GM23338 (cell line): ENCODE results near the gene PCCB.

Experiments
- CREB1 ChIP-seq: fragments of 250-450 bp; sonication (Bioruptor Pico); IDR thresholded peaks from 2 replicates; pipeline ENCODE4 v1.5.0; 2020; ENCODE audit warnings: low read depth, mild to moderate bottlenecking, moderate library complexity
- EZH2 ChIP-seq: fragments of 200-600 bp; sonication (generic); IDR thresholded peaks from one replicate; pipeline ENCODE4 v1.8.0; 2017; ENCODE audit warnings: antibody characterized with exemption, mild to moderate bottlenecking, low read depth; ENCODE audit not compliant: unreplicated experiment
- EZH2phosphoT487 ChIP-seq: fragments of 200-600 bp; sonication (generic); IDR thresholded peaks from one replicate; pipeline ENCODE4 v1.8.1; 2018; ENCODE audit warnings: antibody characterized with exemption; ENCODE audit not compliant: unreplicated experiment
- JUNB ChIP-seq: IDR thresholded peaks from one replicate; pipeline ENCODE4 v1.6.1; 2016; ENCODE audit warnings: antibody characterized with exemption; ENCODE audit not compliant: unreplicated experiment
- NANOG ChIP-seq: IDR thresholded peaks from 2 replicates; pipeline ENCODE4 v1.6.1; 2016; ENCODE audit warnings: antibody characterized with exemption, borderline replicate concordance
- POLR2AphosphoS5 ChIP-seq: IDR thresholded peaks from 2 replicates; pipeline ENCODE4 v1.6.1; 2016; ENCODE audit warnings: antibody characterized with exemption, low read depth
- STAT1 ChIP-seq: IDR thresholded peaks from one replicate; pipeline ENCODE4 v1.6.1; 2016; ENCODE audit warnings: antibody characterized with exemption; ENCODE audit not compliant: unreplicated experiment
- ZNF114 ChIP-seq: fragments of 250-450 bp; sonication (Bioruptor Pico); IDR thresholded peaks from 2 replicates; pipeline ENCODE4 v1.5.0; 2020; ENCODE audit warnings: mild to moderate bottlenecking, moderate library complexity
- ZNF331 ChIP-seq: fragments of 250-450 bp; sonication (Bioruptor Pico); IDR thresholded peaks from 2 replicates; pipeline ENCODE4 v1.5.0; 2020; ENCODE audit warnings: low read depth, mild to moderate bottlenecking, moderate library complexity
- TF ChIP-seq, protein P1 (sequence below), 2 experiments: fragments of 200-600 bp in 1 of 2; sonication (generic) in 1 of 2; conservative IDR thresholded peaks; 2 replicates each; pipeline versions ENCODE4 v1.5.1 to v1.6.1; 2016 to 2017; ENCODE audit warnings: antibody characterized with exemption in 2 of 2, low read depth in 2 of 2, mild to moderate bottlenecking in 2 of 2, moderate library complexity in 1 of 2
- TF ChIP-seq, protein P2 (sequence below): IDR thresholded peaks from one replicate; pipeline ENCODE4 v1.6.1; 2018; ENCODE audit warnings: antibody characterized with exemption; ENCODE audit not compliant: unreplicated experiment
- TF ChIP-seq, protein P3 (sequence below): IDR thresholded peaks from 2 replicates; pipeline ENCODE4 v1.6.1; 2016; ENCODE audit warnings: antibody characterized with exemption

DNA sequence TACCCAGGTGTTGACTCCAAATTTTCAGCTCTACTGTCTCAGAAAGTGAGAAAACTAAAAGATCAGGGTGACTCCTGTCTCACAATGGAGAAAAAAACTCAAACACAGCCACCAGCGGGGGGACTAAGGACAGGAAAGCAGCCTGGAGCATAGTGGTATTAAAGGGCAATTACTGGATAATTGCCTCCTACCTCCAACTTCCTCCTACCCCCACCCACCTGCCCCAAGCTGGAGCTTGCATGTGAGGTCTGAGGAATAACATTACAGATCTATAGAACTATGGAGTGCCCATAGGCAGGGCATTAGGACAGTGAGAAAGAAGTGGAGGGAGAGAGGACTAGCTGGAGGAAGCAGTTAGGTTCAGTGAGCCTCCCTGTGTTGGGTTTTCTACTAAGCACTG lies 2.7 kb upstream of the PCCB start:
- TF ChIP-seq, protein P1, sequence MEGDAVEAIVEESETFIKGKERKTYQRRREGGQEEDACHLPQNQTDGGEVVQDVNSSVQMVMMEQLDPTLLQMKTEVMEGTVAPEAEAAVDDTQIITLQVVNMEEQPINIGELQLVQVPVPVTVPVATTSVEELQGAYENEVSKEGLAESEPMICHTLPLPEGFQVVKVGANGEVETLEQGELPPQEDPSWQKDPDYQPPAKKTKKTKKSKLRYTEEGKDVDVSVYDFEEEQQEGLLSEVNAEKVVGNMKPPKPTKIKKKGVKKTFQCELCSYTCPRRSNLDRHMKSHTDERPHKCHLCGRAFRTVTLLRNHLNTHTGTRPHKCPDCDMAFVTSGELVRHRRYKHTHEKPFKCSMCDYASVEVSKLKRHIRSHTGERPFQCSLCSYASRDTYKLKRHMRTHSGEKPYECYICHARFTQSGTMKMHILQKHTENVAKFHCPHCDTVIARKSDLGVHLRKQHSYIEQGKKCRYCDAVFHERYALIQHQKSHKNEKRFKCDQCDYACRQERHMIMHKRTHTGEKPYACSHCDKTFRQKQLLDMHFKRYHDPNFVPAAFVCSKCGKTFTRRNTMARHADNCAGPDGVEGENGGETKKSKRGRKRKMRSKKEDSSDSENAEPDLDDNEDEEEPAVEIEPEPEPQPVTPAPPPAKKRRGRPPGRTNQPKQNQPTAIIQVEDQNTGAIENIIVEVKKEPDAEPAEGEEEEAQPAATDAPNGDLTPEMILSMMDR (conservative IDR thresholded peaks at IDR 0.05; ENCODE audit: low read depth in 2 of 2): no peak
- TF ChIP-seq POLR2AphosphoS5 (no peak), CREB1 (CRISPR knock-in tag) (no peak), EZH2 (no peak), JUNB (no peak), STAT1 (no peak), EZH2phosphoT487 (no peak), NANOG (no peak), ZNF331 (no peak), ZNF114 (CRISPR knock-in tag) (no peak)
- TF ChIP-seq, protein P2, sequence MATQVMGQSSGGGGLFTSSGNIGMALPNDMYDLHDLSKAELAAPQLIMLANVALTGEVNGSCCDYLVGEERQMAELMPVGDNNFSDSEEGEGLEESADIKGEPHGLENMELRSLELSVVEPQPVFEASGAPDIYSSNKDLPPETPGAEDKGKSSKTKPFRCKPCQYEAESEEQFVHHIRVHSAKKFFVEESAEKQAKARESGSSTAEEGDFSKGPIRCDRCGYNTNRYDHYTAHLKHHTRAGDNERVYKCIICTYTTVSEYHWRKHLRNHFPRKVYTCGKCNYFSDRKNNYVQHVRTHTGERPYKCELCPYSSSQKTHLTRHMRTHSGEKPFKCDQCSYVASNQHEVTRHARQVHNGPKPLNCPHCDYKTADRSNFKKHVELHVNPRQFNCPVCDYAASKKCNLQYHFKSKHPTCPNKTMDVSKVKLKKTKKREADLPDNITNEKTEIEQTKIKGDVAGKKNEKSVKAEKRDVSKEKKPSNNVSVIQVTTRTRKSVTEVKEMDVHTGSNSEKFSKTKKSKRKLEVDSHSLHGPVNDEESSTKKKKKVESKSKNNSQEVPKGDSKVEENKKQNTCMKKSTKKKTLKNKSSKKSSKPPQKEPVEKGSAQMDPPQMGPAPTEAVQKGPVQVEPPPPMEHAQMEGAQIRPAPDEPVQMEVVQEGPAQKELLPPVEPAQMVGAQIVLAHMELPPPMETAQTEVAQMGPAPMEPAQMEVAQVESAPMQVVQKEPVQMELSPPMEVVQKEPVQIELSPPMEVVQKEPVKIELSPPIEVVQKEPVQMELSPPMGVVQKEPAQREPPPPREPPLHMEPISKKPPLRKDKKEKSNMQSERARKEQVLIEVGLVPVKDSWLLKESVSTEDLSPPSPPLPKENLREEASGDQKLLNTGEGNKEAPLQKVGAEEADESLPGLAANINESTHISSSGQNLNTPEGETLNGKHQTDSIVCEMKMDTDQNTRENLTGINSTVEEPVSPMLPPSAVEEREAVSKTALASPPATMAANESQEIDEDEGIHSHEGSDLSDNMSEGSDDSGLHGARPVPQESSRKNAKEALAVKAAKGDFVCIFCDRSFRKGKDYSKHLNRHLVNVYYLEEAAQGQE: no peak
- TF ChIP-seq, protein P3, sequence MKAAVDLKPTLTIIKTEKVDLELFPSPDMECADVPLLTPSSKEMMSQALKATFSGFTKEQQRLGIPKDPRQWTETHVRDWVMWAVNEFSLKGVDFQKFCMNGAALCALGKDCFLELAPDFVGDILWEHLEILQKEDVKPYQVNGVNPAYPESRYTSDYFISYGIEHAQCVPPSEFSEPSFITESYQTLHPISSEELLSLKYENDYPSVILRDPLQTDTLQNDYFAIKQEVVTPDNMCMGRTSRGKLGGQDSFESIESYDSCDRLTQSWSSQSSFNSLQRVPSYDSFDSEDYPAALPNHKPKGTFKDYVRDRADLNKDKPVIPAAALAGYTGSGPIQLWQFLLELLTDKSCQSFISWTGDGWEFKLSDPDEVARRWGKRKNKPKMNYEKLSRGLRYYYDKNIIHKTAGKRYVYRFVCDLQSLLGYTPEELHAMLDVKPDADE: no peak
